ENCODE measurements around the gene AS3MT.

DNA sequence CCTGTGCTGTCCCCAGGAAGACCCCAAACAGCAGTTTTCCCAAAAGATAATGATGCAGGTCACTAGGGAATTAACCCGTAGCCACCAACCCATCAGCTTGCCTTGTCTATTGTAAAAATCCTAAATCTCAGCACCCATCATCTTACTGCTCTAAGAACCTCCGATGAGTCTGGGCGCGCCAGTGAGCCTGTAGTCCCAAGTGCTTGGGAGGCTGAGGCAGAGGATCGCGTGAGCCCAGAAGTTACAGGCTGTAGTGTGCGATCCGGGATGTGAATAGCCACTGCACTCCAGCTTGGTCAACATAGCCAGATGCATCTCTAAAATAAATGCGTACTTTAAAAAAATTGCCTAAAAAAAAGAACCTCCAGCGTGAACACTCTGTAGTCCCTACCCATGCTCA lies 951 bp downstream of the AS3MT start:
- no peak for TF ChIP-seq SUZ12 (IDR thresholded peaks at IDR 0.05; ENCODE audit: unreplicated experiment)
- no peak for TF ChIP-seq MEF2A (IDR thresholded peaks at IDR 0.05; ENCODE audit: insufficient read depth, low read depth, low read length)
- TF ChIP-seq JUND (IDR thresholded peaks at IDR 0.05; ENCODE audit: low read depth, low read length), result no peak
